Lung (tissue), 12 donors: ENCODE measurements around the gene UIMC1. TPM values are rescaled to one million over a fixed set of nuclear protein-coding genes. Genes with fewer than 3 reads are reported as not detected.

Experiments
- ATAC-seq: fragments of 200-7000 bp; cut with Tn5 transposase; one replicate; pipeline ENCODE4 v1.9.1; 2020; ENCODE audit warnings: moderate number of reproducible peaks; ENCODE audit not compliant: insufficient read depth, low FRiP score
- DNase-seq, 3 donors: peaks; one replicate each; pipeline ENCODE4 v3.0.0-alpha.2; 2013 to 2017
- H3K27ac ChIP-seq, 2 donors: one replicate each; pipeline ENCODE4 v1.5.1; 2013; ENCODE audit warnings: mild to moderate bottlenecking in 2 of 2, moderate library complexity in 2 of 2, control low read depth in 1 of 2, inconsistent platforms in 1 of 2, low read depth in 1 of 2, low read length in 1 of 2
- H3K27me3 ChIP-seq, 3 donors: one replicate each; pipeline ENCODE4 v1.5.1; 2013; ENCODE audit warnings: low read length in 2 of 3; ENCODE audit not compliant: control insufficient read depth in 3 of 3, insufficient read depth in 3 of 3
- H3K36me3 ChIP-seq, 4 donors: one replicate each; pipeline ENCODE4 v1.5.1; 2013; ENCODE audit warnings: low read length in 4 of 4, mild to moderate bottlenecking in 1 of 4, moderate library complexity in 1 of 4; ENCODE audit not compliant: control insufficient read depth in 4 of 4, insufficient read depth in 4 of 4
- H3K4me1 ChIP-seq, 5 donors: one replicate each; pipeline ENCODE4 v1.5.1; 2013; ENCODE audit warnings: low read length in 5 of 5, mild to moderate bottlenecking in 2 of 5, moderate library complexity in 1 of 5; ENCODE audit not compliant: control insufficient read depth in 5 of 5, insufficient read depth in 5 of 5
- H3K4me3 ChIP-seq: one replicate; pipeline ENCODE4 v1.5.1; 2013; ENCODE audit warnings: mild to moderate bottlenecking, control low read depth, moderate library complexity
- H3K9ac ChIP-seq, 2 donors: one replicate each; pipeline ENCODE4 v1.5.1; 2013; ENCODE audit warnings: low read length in 2 of 2, control low read depth in 1 of 2; ENCODE audit not compliant: insufficient read depth in 1 of 2
- H3K9me3 ChIP-seq, 4 donors: one replicate each; pipeline ENCODE4 v1.5.1; 2013; ENCODE audit warnings: low read length in 3 of 4, mild to moderate bottlenecking in 1 of 4, moderate library complexity in 1 of 4; ENCODE audit not compliant: control insufficient read depth in 4 of 4, insufficient read depth in 3 of 4
- WGBS, 2 donors: extraction: QIAGEN DNeasy Blood & Tissue Kit; methylation state at CpG; one replicate each; pipeline ENCODE4 v1.1.7; 2013; 5-methylcytosine and 5-hydroxymethylcytosine counted together
- polyA plus RNA-seq, 2 donors: library from polyadenylated mRNA; stranded (reverse); fragments of 200-250 nt; gene quantifications; one replicate each; pipeline ENCODE4 v1.2.1, GENCODE V29; 2013
- total RNA-seq, 2 donors: library from RNA; depleted of rRNA in 1 of 2; stranded (reverse); fragments of >200 nt in 1 of 2; gene quantifications; one replicate each; pipeline ENCODE4 v1.2.1, GENCODE V29; 2014 to 2021
- TF ChIP-seq, protein P1 (sequence below): IDR thresholded peaks from 2 replicates; pipeline ENCODE4 v1.5.1; 2012; ENCODE audit warnings: mild to moderate bottlenecking; ENCODE audit errors: control extremely low read depth, extremely low read depth
- donor health status: control.
- donor health status: control.
- donor health status: Bipolar disorder and iron deficiency.
- donor health status: healthy.
- donor health status: DM: yes; HTN: yes; CAD: no.

UIMC1 gene
- total and polyA plus RNA-seq, 4 donors, result 21.6 to 50.8 (median 27.9) TPM

GRCh38 chr5:177035976-177036375, 29.4 kb upstream of the UIMC1 start:
- Histone ChIP-seq H3K4me3 (no peak overlapping the region), H3K9me3 (peaks cover 0 to 2% (median 0%) of the 10 kb centered on the region in 4 donors), H3K27ac (no peak overlapping the region), H3K27me3 (no peaks in the 10 kb centered on the region), H3K4me1 (peaks cover 0 to 4% (median 0%) of the 10 kb centered on the region in 5 donors), H3K9ac (no peak overlapping the region), H3K36me3 (peaks cover 0 to 15% (median 2%) of the 10 kb centered on the region in 4 donors)
- ATAC-seq (no peak), DNase-seq (peak; percentile 13 to 18 (median 16))
- WGBS, 2 donors, result 82 to 85% methylated on average over 1 of the region's 1 CpG
- TF ChIP-seq, protein P1, sequence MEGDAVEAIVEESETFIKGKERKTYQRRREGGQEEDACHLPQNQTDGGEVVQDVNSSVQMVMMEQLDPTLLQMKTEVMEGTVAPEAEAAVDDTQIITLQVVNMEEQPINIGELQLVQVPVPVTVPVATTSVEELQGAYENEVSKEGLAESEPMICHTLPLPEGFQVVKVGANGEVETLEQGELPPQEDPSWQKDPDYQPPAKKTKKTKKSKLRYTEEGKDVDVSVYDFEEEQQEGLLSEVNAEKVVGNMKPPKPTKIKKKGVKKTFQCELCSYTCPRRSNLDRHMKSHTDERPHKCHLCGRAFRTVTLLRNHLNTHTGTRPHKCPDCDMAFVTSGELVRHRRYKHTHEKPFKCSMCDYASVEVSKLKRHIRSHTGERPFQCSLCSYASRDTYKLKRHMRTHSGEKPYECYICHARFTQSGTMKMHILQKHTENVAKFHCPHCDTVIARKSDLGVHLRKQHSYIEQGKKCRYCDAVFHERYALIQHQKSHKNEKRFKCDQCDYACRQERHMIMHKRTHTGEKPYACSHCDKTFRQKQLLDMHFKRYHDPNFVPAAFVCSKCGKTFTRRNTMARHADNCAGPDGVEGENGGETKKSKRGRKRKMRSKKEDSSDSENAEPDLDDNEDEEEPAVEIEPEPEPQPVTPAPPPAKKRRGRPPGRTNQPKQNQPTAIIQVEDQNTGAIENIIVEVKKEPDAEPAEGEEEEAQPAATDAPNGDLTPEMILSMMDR, result no peak

DNA sequence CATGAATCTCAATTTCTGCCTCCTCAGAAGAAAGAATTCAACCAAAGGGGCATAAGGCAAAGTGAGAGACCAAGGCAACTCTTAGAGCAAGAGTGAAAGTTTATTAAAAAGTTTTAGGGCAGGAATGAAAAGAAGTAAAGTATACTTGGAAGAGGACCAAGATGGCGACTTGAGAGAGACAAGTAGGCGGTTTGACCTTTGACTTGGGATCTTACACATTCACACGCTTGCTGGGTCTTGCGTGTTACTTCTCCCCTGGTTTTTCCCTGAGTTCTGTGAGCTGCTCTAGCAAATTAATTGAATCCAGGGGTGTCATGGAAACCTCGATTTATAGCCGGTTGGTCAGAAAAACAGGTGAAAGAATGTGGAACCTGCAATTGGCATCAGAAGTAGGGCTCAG, 22.9 kb upstream of the UIMC1 start:
- Histone ChIP-seq H3K9me3 (peaks cover 0 to 2% (median 0%) of the 10 kb centered on the region in 4 donors), H3K9ac (no peak overlapping the region), H3K4me1 (peaks cover 0 to 5% (median 0%) of the 10 kb centered on the region in 5 donors), H3K27ac (no peak overlapping the region), H3K4me3 (no peak overlapping the region), H3K27me3 (no peaks in the 10 kb centered on the region), H3K36me3 (peaks cover 0 to 20% (median 5%) of the 10 kb centered on the region in 4 donors)
- no peak for ATAC-seq
- TF ChIP-seq, protein P1, result no peak
- no peak for DNase-seq
- WGBS, 2 donors, result 95 to 100% methylated on average over 6 of the region's 6 CpGs

DNA sequence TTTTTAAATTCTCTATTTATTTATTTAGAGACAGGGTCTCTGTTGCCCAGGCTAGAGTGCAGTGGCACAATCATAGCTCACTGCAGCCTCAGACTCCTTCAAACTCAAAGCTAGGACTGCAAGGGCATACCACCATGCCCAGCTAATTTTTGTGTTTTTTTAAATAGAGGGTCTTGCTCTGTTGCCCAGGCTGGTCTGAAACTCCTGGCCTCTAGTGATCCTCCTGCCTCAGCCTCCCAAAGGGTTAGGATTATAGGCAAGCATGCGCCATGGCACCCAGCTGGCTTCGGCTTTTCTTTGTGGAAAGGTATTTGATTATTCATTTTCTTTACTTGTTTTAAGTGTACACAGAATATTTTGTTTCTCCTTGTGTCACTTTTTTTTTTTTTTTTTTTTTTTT, 21.1 kb upstream of the UIMC1 start:
- ATAC-seq (no peak), DNase-seq (no peak)
- TF ChIP-seq, protein P1, result no peak
- H3K4me1 ChIP-seq, result peaks cover 0 to 8% (median 5%) of the 10 kb centered on the region in 5 donors
- H3K27me3 ChIP-seq, result no peaks in the 10 kb centered on the region
- WGBS, 2 donors, result 97 to 100% methylated on average over 2 of the region's 2 CpGs
- H3K9ac ChIP-seq, result no peak overlapping the region
- no peak overlapping the region for H3K27ac ChIP-seq
- H3K4me3 ChIP-seq, result no peak overlapping the region
- H3K36me3 ChIP-seq, result peaks cover 0 to 18% (median 6%) of the 10 kb centered on the region in 4 donors
- H3K9me3 ChIP-seq, result peaks cover 0 to 2% (median 0%) of the 10 kb centered on the region in 4 donors

GRCh38 chr5:177025101-177025601, 18.6 kb upstream of the UIMC1 start:
- no peaks in the 10 kb centered on the region for H3K9me3 ChIP-seq
- no peak overlapping the region for H3K9ac ChIP-seq
- TF ChIP-seq, protein P1, result no peak
- WGBS, 2 donors, result 75 to 85% methylated on average over 3 of the region's 3 CpGs
- ATAC-seq (no peak), DNase-seq (peak in 1 of 3 donors; percentile 16)
- no peak overlapping the region for H3K27ac ChIP-seq
- H3K4me3 ChIP-seq, result no peak overlapping the region
- H3K27me3 ChIP-seq, result no peaks in the 10 kb centered on the region
- H3K36me3 ChIP-seq, result peaks cover 0 to 16% (median 6%) of the 10 kb centered on the region in 4 donors
- peaks cover 0 to 14% (median 5%) of the 10 kb centered on the region in 5 donors for H3K4me1 ChIP-seq
